OCI-LY7 (cell line): ENCODE measurements around the gene ADCY9.

Source experiments
- CTCF ChIP-seq: fragments of 200-600 bp; sonication (generic); conservative IDR thresholded peaks from 2 replicates; pipeline ENCODE4 v1.5.1; 2014; ENCODE audit warnings: mild to moderate bottlenecking, antibody characterized with exemption, low read length, moderate library complexity, mixed read lengths
- EZH2phosphoT487 ChIP-seq: fragments of 200-600 bp; sonication (generic); IDR thresholded peaks from 2 replicates; pipeline ENCODE4 v1.6.1; 2018; ENCODE audit warnings: low read depth, borderline replicate concordance, mild to moderate bottlenecking, mixed run types, antibody characterized with exemption, low read length, moderate library complexity, mixed read lengths

GRCh38 chr16:3959148-3959547 lies 157.1 kb downstream of the ADCY9 start:
- TF ChIP-seq CTCF (no peak), EZH2phosphoT487 (no peak)
